Heart right ventricle (tissue), 16 donors: Measurements from ENCODE around the gene NOB1. TPM values are rescaled to one million over a fixed set of nuclear protein-coding genes. Genes with fewer than 3 reads are reported as not detected.

Experiments used
- ATAC-seq, 8 donors: fragments of 200-7000 bp; cut with Tn5 transposase; one replicate each; pipeline ENCODE4 v1.9.1; 2020; ENCODE audit warnings: mild to moderate bottlenecking in 8 of 8, moderate library complexity in 8 of 8, moderate number of reproducible peaks in 1 of 8
- DNase-seq, 2 donors: peaks; one replicate each; pipeline ENCODE4 v3.0.0-alpha.2; 2020
- H3K27ac ChIP-seq, 10 donors: fragments of 200-600 bp; sonication (generic) in 2 of 10; one replicate each; pipeline versions ENCODE4 v1.5.0 to v1.8.0; 2020 to 2022; ENCODE audit warnings: mild to moderate bottlenecking in 3 of 10
- H3K27me3 ChIP-seq, 7 donors: fragments of 200-600 bp; one replicate each; pipeline ENCODE4 v1.8.0; 2021 to 2022; ENCODE audit warnings: mild to moderate bottlenecking in 2 of 7
- H3K36me3 ChIP-seq, 9 donors: fragments of 200-600 bp; sonication (generic) in 1 of 9; one replicate each; pipeline versions ENCODE4 v1.5.0 to v1.8.0; 2020 to 2022; ENCODE audit warnings: mild to moderate bottlenecking in 2 of 9
- H3K4me1 ChIP-seq, 9 donors: fragments of 200-600 bp; sonication (generic) in 1 of 9; one replicate each; pipeline versions ENCODE4 v1.5.0 to v1.8.0; 2020 to 2022; ENCODE audit warnings: mild to moderate bottlenecking in 4 of 9
- H3K4me3 ChIP-seq, 10 donors: fragments of 200-600 bp; sonication (generic) in 2 of 10; one replicate each; pipeline versions ENCODE4 v1.5.0 to v1.8.0; 2020 to 2022; ENCODE audit warnings: mild to moderate bottlenecking in 7 of 10, moderate library complexity in 2 of 10
- H3K9me3 ChIP-seq, 11 donors: fragments of 200-600 bp in 10 of 11; sonication (generic) in 2 of 11; one replicate each; pipeline versions ENCODE4 v1.5.0 to v1.8.0; 2013 to 2022; ENCODE audit warnings: mild to moderate bottlenecking in 2 of 11, control low read depth in 1 of 11, moderate library complexity in 1 of 11
- WGBS, 2 donors: extraction: QIAGEN DNeasy Blood & Tissue Kit; methylation state at CpG; one replicate each; pipeline ENCODE4 v1.1.7; 2013; ENCODE audit warnings: inconsistent platforms in 1 of 2; 5-methylcytosine and 5-hydroxymethylcytosine counted together
- intact Hi-C, 10 donors: fragments of 100-400 bp; cut with DNase I; formaldehyde crosslinking; loops; one replicate each; pipeline versions ENCODE4 v1.11.1 to v1.14.2; 2022
- polyA plus RNA-seq, 2 donors: library from polyadenylated mRNA; stranded (reverse); fragments of 200-250 nt; gene quantifications; one replicate each; pipeline ENCODE4 v1.2.3, GENCODE V29; 2013
- total RNA-seq, 10 donors: library from RNA; stranded (reverse); fragmentation: NEBNext Ultra II Directional in 3 of 10; extraction: Animal tissue kit (Norgen Biotek cat#: 25700) in 3 of 10; gene quantifications; one replicate each; pipeline versions ENCODE4 v1.2.1 to v1.2.4, GENCODE V29; 2021 to 2023
- TF ChIP-seq, protein P1 (sequence below), 9 donors: fragments of 200-600 bp; sonication (generic) in 2 of 9; IDR thresholded peaks; one replicate each; pipeline versions ENCODE4 v1.5.0 to v1.8.0; 2021 to 2022; ENCODE audit warnings: antibody characterized with exemption in 9 of 9, mild to moderate bottlenecking in 5 of 9, moderate library complexity in 1 of 9
- donor health status: Arrhythmogenic right ventricular cardiomyopathy.
- donor health status: ischemic (EF 13 %, LVEDD 7.1; RV severe dilation, severe dysfunction).
- donor health status: healthy with polysubstance abuse.
- donor health status: DM: no; HTN: yes; CAD: no.
- donor health status: DM: no; HTN: no; CAD: no.
- donor health status: ischemic (EF 25% LVEDD 6.9; RV normal size, moderate dysfunction).
- donor health status: ischemic (EF 25% LVEDD 5.7; RV mildly dilated, moderate dysfunction).
- donor health status: healthy.
- donor health status: DM: yes; HTN: yes; CAD: no.
- donor health status: Ischemic cardiomyopathy.
- donor health status: ischemic (EF 35%, LVEDD 5.7; RV mildly dilated, moderate dysfunction).
- donor health status: nonischemic (EF 11% LVEDD 7.7; RV severe dilation, severe dysfunction).
- donor health status: DM: yes; HTN: yes; CAD: no.
- donor health status: PGD.
- donor health status: ischemic (EF 29% LVEDD 5.4; RV normal size, mild dysfunction).
- donor health status: nonischemic (EF 23%, LVEDD 6.1; RV moderate dilation, normal function).

The NOB1 gene
- total and polyA plus RNA-seq, 12 donors, result 5.4 to 23.4 (median 15.6) TPM

DNA sequence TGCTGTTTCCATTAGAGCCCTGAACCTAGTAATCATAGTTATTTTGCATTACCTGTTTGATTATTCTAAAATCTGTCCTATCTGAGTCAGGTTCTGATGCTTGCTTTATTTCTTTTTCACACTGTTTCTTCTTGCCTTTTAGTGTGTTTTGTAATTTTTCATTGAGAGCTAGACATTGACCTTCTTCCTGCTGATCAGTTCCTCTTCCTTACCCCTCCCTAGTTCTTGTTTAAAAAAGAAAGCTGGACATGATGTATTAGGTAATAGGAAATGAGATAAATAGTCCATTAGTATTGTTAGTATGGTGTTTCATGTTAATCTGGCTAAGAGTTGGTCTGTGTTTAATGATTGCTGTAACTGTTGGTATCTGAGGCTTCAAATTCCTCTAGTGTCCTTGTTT, 20.8 kb upstream of the NOB1 start:
- H3K36me3 ChIP-seq, result peaks cover 0 to 18% (median 0%) of the 10 kb centered on the region in 9 donors
- ATAC-seq (no peak), DNase-seq (no peak)
- peaks cover 0 to 14% (median 11%) of the 10 kb centered on the region in 9 donors for H3K4me1 ChIP-seq
- H3K4me3 ChIP-seq, result no peak overlapping the region
- peak overlapping the region in 1 of 10 donors; percentile 12 for H3K27ac ChIP-seq
- intact Hi-C loops, result no loop called here
- peaks cover 0 to 16% (median 5%) of the 10 kb centered on the region in 11 donors for H3K9me3 ChIP-seq
- TF ChIP-seq, protein P1, sequence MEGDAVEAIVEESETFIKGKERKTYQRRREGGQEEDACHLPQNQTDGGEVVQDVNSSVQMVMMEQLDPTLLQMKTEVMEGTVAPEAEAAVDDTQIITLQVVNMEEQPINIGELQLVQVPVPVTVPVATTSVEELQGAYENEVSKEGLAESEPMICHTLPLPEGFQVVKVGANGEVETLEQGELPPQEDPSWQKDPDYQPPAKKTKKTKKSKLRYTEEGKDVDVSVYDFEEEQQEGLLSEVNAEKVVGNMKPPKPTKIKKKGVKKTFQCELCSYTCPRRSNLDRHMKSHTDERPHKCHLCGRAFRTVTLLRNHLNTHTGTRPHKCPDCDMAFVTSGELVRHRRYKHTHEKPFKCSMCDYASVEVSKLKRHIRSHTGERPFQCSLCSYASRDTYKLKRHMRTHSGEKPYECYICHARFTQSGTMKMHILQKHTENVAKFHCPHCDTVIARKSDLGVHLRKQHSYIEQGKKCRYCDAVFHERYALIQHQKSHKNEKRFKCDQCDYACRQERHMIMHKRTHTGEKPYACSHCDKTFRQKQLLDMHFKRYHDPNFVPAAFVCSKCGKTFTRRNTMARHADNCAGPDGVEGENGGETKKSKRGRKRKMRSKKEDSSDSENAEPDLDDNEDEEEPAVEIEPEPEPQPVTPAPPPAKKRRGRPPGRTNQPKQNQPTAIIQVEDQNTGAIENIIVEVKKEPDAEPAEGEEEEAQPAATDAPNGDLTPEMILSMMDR (IDR thresholded peaks at IDR 0.05), result no peak
- H3K27me3 ChIP-seq, result no peaks in the 10 kb centered on the region

DNA sequence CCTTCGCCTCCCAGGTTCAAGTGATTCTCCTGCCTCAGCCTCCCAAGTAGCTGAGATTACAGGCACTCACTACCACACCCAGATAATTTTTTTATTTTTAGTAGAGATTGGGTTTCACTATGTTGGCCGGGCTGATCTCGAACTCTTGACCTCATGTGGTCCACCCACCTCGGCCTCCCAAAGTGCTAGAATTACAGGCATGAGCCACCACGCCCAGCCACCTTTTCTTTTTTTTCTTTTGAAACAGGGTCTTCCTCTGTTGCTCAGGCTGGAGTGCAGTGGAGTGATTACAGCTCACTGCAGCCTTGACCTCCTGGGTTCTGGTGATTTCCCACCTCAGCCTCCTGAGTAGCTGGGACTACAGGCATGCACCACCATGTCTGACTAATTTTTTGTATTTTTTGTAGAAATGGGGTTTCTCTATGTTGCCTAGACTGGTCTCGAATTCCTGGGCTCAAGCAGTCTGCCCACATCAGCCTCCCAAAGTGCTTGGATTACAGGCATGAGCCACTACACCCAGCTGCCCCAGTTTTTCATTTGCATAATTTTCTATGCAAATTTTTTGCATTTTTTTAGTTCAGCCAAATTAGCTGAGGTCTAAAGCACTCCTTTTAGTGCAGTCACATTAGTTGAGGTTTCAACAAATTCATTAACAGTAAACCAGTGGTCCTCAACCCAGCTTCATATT, 18.7 kb upstream of the NOB1 start:
- ATAC-seq (peak in 1 of 8 donors; percentile 5), DNase-seq (no peak)
- intact Hi-C loops, result no loop called here
- Histone ChIP-seq H3K4me1 (peaks cover 0 to 17% (median 11%) of the 10 kb centered on the region in 9 donors), H3K27me3 (no peaks in the 10 kb centered on the region), H3K9me3 (peaks cover 0 to 16% (median 5%) of the 10 kb centered on the region in 11 donors), H3K27ac (no peak overlapping the region), H3K4me3 (peak overlapping the region in 1 of 10 donors; percentile 4), H3K36me3 (peaks cover 0 to 18% (median 0%) of the 10 kb centered on the region in 9 donors)
- TF ChIP-seq, protein P1 (IDR thresholded peaks at IDR 0.05), result no peak
- 77 to 80% methylated on average over 6 of the region's 6 CpGs for WGBS, 2 donors

DNA sequence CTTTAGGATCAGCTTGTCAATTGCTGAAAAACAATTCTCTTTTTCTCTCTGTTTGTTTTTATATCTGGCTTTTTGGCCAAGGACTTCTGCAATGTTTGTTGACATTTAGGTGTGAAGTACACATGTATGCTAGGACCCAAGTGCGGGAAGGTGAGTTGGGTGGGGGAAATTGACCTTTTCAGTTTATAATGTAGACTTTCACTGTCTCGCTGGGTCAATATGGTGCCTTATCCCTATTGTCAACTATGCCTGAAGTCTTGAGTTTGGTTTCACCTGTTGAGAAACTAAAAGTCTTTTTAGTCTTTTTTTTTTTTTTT, 16.9 kb upstream of the NOB1 start:
- TF ChIP-seq, protein P1 (IDR thresholded peaks at IDR 0.05), result no peak
- DNase-seq (no peak), ATAC-seq (no peak)
- Histone ChIP-seq H3K4me1 (peaks cover 0 to 17% (median 11%) of the 10 kb centered on the region in 9 donors), H3K36me3 (peaks cover 0 to 17% (median 0%) of the 10 kb centered on the region in 9 donors), H3K4me3 (no peak overlapping the region), H3K27me3 (no peaks in the 10 kb centered on the region), H3K9me3 (peaks cover 0 to 16% (median 5%) of the 10 kb centered on the region in 11 donors), H3K27ac (no peak overlapping the region)
- 95 to 99% methylated on average over 2 of the region's 2 CpGs for WGBS, 2 donors
- intact Hi-C loops, result no loop called here

DNA sequence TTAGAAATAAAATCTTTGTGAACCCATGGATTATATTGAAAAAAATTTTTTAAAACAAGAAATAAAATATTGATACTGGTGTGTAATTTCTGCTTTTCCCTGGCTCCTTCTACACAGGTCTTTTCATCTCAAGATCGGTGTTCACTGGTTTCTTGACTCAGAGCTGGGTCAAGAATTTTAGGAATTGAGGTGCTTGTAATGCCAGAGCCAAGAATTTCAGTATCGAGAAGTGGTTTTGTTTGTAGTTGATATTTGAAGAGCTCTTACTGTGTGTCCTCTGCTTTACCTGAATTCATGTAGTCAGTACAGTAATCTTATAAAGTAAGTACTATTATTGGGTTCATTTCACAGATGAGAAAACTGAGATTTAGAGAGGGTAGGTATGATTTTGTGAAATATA, 14.7 kb upstream of the NOB1 start:
- peaks cover 0 to 17% (median 11%) of the 10 kb centered on the region in 9 donors for H3K4me1 ChIP-seq
- no peak for DNase-seq
- TF ChIP-seq, protein P1 (IDR thresholded peaks at IDR 0.05), result no peak
- intact Hi-C loops, result no loop called here
- no peaks in the 10 kb centered on the region for H3K36me3 ChIP-seq
- no peak overlapping the region for H3K27ac ChIP-seq
- ATAC-seq, result no peak
- H3K27me3 ChIP-seq, result no peaks in the 10 kb centered on the region
- H3K9me3 ChIP-seq, result no peaks in the 10 kb centered on the region
- WGBS, 2 donors, result 32 to 37% methylated on average over 2 of the region's 2 CpGs
- H3K4me3 ChIP-seq, result no peak overlapping the region
